ENCODE measurements around the gene EMILIN1. TPM values are rescaled to one million over a fixed set of nuclear protein-coding genes. Genes with fewer than 3 reads are reported as not detected.
A peak's percentile ranks its signal among the peaks of the same experiment; 100 is the strongest.

The EMILIN1 gene
- total RNA-seq, 1 donor from 2014 or later, result 3.0 TPM

GRCh38 chr2:27127883-27128667 is 49.7 kb downstream of the EMILIN1 start:
- ATAC-seq, result no peak

GRCh38 chr2:27128668-27129571 is 50.5 kb downstream of the EMILIN1 start:
- no peak for ATAC-seq

- no peak for ATAC-seq
Observed at GRCh38 chr2:27130396-27130795, 52.0 kb downstream of the EMILIN1 start.

- no peak for ATAC-seq
Observed at GRCh38 chr2:27131429-27131828, 53.0 kb downstream of the EMILIN1 start.

DNA sequence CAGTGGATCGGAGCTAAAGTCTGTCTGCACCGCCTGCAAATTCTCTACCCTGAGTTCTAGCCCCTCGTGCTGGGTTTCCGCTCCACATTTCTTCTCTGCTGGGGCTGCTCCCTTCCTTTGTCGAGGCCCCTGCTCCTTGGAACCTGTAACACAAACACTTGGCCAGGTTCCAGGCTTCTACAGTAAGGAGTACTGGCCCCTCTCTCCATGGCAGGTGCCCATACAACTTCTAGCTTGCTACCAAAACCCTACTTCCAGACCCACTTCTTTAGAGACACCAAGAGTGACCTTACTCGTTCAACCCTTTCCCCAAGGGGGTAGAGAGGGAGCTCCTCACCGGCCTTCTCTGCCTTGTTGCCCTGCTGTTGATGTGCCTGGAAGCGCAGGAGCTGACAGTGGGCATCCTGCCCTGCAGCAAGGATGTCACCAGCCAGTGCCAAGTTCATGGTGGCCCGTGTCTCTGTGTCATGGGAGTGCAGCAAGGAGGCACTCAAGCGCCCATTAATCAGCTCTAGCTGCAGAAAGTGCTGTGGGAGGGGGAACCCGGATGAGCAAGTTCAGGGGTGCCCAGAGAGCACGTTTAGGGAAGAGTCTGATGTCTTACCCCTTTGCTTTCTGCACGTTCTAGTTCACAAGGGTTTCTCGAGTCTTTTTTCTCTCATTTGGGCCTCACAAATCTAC is 54.9 kb downstream of the EMILIN1 start:
- no peak for ATAC-seq

GRCh38 chr2:27133905-27134780 is 55.7 kb downstream of the EMILIN1 start, which contains the start of gene PREB:
Gene PREB (minus strand): TSS chr2:27134636. CDS start chr2:27134421, 215 bp downstream.
- peak; percentile 94 for ATAC-seq

GRCh38 chr2:27134781-27135477 is 56.5 kb downstream of the EMILIN1 start:
- ATAC-seq, result no peak

DNA sequence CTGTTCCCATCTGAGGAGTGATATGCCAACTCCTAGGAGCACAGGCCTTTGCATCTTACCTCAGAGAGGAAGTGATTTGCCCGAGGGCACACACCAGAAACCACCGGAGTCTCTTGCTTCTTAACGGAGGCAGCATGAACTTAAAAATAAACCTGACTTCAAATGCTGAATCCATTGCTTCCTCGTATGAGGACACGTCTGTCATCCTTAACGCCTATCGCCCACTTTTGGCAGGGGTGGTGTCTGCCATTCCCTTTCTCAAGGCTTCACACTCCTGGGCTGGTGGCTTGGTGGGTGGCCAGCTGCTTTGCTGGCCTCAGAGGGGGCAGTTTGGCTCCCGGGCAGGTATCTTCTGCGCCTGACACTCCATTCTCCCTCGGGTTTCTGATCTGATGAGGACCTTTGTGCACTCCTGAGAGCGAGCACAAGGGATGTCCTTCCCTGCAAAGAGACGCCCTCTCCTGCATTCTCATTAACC is 57.1 kb downstream of the EMILIN1 start:
- ATAC-seq, result no peak

Other genes with a start within 250 kb of the EMILIN1 start
- gene DPYSL5, start 230.5 kb upstream of the EMILIN1 start, total RNA-seq, result not detected
- gene MAPRE3, start 108.0 kb upstream of the EMILIN1 start, total RNA-seq, result 6.9 TPM
- 29.7 TPM for gene TMEM214, start 45.6 kb upstream of the EMILIN1 start, total RNA-seq
- 14.1 TPM for gene AGBL5, start 26.9 kb upstream of the EMILIN1 start, total RNA-seq
- 258 TPM for gene OST4, start 7.0 kb upstream of the EMILIN1 start, total RNA-seq
- gene KHK, start 8.2 kb downstream of the EMILIN1 start, total RNA-seq, result 3.5 TPM
- gene CGREF1, start 40.5 kb downstream of the EMILIN1 start, total RNA-seq, result 0.96 TPM
- gene ABHD1, start 45.2 kb downstream of the EMILIN1 start, total RNA-seq, result not detected
- gene PREB, start 56.0 kb downstream of the EMILIN1 start, total RNA-seq, result 26.5 TPM
- not detected for gene PRR30, start 60.8 kb downstream of the EMILIN1 start, total RNA-seq
- not detected for gene TCF23, start 70.4 kb downstream of the EMILIN1 start, total RNA-seq
- 75.0 TPM for gene ATRAID, start 133.4 kb downstream of the EMILIN1 start, total RNA-seq
- 15.6 TPM for gene SLC5A6, start 133.7 kb downstream of the EMILIN1 start, total RNA-seq
- 26.7 TPM for gene CAD, start 138.8 kb downstream of the EMILIN1 start, total RNA-seq
- not detected for gene SLC30A3, start 184.4 kb downstream of the EMILIN1 start, total RNA-seq
- gene DNAJC5G, start 196.8 kb downstream of the EMILIN1 start, total RNA-seq, result not detected
- 0.16 TPM for gene TRIM54, start 203.8 kb downstream of the EMILIN1 start, total RNA-seq
- gene UCN, start 229.8 kb downstream of the EMILIN1 start, total RNA-seq, result 0.56 TPM
- 42.7 TPM for gene MPV17, start 244.5 kb downstream of the EMILIN1 start, total RNA-seq

Measured in esophagus mucosa (tissue), 1 donor.